Measurements from ENCODE around the gene LPP.

Gene LPP

GRCh38 chr3:188537606-188538005, 383.6 kb downstream of the LPP start:
- no peak for DNase-seq (ENCODE audit: low read depth in 1 of 2, low spot score in 1 of 2)

DNA sequence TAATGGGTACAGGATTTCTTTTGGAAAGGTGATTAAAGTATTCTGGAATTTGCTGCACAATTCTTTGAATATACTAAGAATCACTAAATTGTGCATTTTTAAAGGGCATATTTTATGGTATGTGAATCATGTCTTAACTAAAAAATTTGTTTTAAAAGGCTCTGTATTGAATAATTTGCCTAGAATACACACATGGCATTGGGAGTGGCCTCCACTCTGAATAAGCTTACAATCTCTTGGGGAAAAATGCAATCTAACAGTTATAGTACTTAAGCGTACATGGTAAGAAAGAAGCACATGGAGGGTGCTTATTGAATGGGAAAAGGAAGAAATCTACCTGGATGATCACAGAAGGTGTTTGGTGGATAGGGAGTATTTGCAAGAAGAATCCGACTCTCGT, 385.1 kb downstream of the LPP start:
- no peak for DNase-seq (ENCODE audit: low read depth in 1 of 2, low spot score in 1 of 2)

- no peak for DNase-seq (ENCODE audit: low read depth in 1 of 2, low spot score in 1 of 2)
These were observed 385.8 kb downstream of the LPP start for GRCh38 chr3:188539631-188540194.

DNA sequence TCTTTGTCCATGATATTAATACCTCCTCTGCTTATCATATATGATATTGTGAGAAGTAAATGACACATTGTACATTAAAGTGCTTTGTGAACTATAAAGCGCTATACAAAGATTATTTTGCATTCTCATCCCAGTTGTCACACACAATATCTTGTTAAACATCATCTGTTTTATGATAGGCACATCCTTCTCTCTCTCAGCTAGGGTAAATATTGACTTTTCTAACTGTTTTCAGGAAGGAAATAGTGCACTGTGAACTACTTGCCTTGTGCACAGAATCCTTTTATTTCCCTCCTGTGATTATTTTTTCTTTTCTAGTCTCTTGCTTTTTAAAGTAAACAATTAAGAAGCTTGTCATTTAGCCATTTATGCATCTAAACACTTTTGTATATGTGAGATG, 388.2 kb downstream of the LPP start:
- DNase-seq (ENCODE audit: low read depth in 1 of 2, low spot score in 1 of 2) = no peak

GRCh38 chr3:188544012-188544411, 390.1 kb downstream of the LPP start:
- DNase-seq (ENCODE audit: low read depth in 1 of 2, low spot score in 1 of 2) = no peak

GRCh38 chr3:188546835-188547670, 393.1 kb downstream of the LPP start:
- DNase-seq (ENCODE audit: low read depth in 1 of 2, low spot score in 1 of 2) = no peak

GRCh38 chr3:188553569-188553968, 399.6 kb downstream of the LPP start:
- DNase-seq (ENCODE audit: low read depth in 1 of 2, low spot score in 1 of 2) = no peak

DNA sequence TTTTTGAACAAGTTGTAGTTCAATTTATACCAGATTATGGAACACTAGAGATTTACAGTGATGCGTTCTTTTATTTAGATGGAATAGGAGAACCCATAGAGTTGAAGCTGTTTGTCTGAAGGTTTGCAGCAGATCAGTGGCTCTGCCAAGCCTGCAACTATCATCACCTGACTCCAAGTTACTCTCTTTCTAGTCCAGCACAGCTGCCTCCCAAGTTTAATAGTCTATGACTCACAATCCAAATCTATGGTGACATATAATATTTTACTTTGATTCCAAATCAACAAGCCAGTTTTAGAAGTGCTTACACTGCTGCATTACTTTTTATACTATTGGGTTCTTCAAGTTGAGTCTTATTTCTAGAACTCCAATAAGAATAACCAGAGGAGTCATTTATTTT, 400.4 kb downstream of the LPP start:
- no peak for DNase-seq (ENCODE audit: low read depth in 1 of 2, low spot score in 1 of 2)

GRCh38 chr3:188557235-188557634, 403.3 kb downstream of the LPP start:
- no peak for DNase-seq (ENCODE audit: low read depth in 1 of 2, low spot score in 1 of 2)

DNA sequence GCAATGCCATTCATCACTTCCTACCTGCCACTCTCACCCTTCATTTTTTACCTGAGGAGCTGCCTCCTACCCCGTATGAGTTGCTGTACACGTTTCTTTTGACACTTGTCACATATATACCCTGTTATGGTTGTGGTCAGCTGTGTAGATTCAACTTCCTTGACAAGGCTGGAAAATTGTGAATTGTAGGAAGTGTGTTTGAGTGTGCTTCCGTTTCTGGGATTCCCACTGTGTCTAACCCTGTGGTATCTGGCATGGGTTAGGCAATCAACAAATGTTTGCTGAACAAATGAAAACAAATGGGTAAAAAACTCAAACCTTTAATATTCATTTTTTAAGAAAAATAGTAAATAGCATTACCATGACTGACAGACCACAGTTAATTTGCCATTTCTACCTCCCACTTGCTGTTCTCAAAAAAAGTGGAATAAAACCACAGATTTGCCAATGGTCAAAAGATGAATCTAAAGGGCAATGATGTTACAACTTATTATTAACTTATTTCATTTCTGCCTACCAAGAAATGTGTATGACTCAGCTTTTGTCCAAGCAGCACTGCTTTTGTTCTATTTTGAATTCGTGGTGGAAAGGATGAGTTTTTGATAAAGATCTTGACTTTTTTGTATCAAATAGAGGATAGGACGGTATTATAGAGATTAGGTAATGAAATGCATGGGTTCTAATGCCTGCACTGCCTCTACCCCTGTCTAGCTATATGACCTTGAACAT, 404.6 kb downstream of the LPP start:
- DNase-seq (ENCODE audit: low read depth in 1 of 2, low spot score in 1 of 2) = no peak

- no peak for DNase-seq (ENCODE audit: low read depth in 1 of 2, low spot score in 1 of 2)
These were observed 405.1 kb downstream of the LPP start for GRCh38 chr3:188559072-188559429.

DNA sequence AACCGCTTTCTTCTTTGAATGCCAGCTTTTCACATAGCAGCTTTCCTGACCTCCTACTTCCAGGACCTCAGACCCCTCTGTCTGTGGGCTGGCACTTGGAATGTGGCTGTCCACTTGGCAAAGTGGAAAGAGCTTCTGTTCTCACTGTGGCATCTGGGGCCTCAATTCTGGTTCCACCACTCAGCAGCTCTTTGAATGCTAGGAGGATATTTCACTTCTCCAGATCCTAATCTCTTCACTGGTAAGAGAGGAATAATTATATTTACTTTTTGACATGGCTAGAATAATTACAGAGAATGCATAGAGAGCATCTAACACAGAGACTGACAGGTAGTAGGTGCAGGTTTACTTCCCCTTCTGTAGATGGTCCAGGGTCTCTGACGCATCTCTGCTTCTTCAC, 405.9 kb downstream of the LPP start:
- DNase-seq (ENCODE audit: low read depth in 1 of 2, low spot score in 1 of 2) = no peak

GRCh38 chr3:188562144-188562543, 408.2 kb downstream of the LPP start:
- DNase-seq (ENCODE audit: low read depth in 1 of 2, low spot score in 1 of 2) = no peak

DNA sequence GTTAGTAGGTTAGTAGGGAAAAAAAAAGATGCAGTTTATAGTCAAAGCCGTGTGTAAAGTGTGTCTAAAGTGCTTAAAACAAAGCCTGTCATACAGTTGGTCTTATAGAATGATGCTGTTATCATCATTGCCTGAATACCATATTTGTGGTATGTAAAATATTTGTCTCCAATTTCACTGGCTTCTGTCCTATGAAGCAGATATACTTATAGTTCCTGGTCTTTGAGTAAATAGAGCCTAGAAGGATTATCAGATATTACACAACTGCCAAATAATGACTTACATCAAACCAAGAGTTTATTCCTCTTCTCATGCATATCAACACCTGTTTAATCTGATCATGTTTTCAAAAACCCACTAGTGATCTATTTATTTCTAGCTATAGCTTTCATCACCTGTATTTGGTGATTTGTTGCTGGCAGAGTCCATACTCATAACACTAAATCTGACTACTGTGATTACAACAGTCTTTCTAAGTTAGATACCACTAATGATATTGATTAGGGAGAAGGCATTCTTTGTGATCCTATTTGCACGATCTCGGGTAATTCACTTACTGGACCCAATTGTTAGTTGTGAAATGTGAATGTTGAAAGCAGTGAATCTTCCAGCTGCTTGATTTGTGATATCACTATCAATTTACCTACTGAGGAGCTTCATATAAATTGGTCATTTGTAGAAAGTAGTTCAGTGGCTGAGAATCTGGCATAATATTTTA, 413.7 kb downstream of the LPP start:
- DNase-seq (ENCODE audit: low read depth in 1 of 2, low spot score in 1 of 2) = no peak

- no peak for DNase-seq (ENCODE audit: low read depth in 1 of 2, low spot score in 1 of 2)
These were observed 414.8 kb downstream of the LPP start for GRCh38 chr3:188568736-188569135.

DNA sequence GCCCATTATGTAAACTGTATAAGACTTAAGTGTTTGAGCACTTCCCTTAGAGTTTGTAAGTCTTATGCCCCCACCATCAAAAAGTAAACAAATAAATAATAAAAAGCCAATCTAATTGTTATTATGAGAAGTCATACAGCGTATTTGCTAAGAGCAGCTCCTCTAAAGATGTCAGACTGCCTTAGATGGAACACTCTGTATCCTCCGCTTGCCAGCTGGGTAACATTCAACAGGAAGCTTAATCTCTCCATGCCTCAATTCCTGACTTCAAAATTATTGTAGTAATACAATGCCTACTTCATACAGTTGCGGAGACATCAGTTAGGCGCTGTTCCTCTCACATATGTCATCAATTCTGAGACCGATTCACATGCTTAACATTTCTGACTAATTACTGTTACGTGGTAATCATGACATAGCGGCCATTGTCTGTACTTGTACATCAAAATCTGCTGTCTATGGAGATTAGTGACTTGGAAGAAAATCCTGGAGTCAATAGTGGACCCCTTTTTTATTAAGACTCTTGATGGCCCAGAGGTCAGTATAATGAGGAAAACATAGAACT, 417.7 kb downstream of the LPP start:
- DNase-seq (ENCODE audit: low read depth in 1 of 2, low spot score in 1 of 2) = no peak

- DNase-seq (ENCODE audit: low read depth in 1 of 2, low spot score in 1 of 2) = no peak
These were observed 419.5 kb downstream of the LPP start for GRCh38 chr3:188573291-188573940.

- no peak for DNase-seq (ENCODE audit: low read depth in 1 of 2, low spot score in 1 of 2)
These were observed 420.0 kb downstream of the LPP start for GRCh38 chr3:188573956-188574355.

- DNase-seq (ENCODE audit: low read depth in 1 of 2, low spot score in 1 of 2) = no peak
These were observed 420.9 kb downstream of the LPP start for GRCh38 chr3:188574885-188575284.

GRCh38 chr3:188575501-188575900, 421.5 kb downstream of the LPP start:
- no peak for DNase-seq (ENCODE audit: low read depth in 1 of 2, low spot score in 1 of 2)

DNA sequence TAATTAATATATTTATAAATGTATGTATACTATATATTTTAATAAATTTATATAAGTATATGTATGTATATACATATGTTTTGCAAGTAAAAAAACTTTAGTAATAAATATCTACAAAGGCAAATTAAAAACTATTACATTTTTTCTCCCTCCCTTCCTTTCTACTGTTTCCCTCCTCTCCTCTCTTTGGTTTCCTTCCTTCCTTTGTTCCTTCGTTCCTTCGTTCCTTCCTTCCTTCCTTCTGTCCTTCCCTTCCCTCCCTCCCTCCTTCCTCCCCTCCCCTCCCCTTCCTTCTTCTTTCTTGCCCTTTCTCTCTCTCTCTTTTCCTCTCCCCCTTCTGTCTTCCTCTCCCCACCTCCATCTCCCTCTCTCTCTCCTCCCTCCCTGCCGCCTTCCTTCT, 423.6 kb downstream of the LPP start:
- DNase-seq (ENCODE audit: low read depth in 1 of 2, low spot score in 1 of 2) = no peak
